CD4-positive, alpha-beta T cell (primary cell): ENCODE results near the gene WFIKKN2. TPM values are rescaled to one million over a fixed set of nuclear protein-coding genes. Genes with fewer than 3 reads are reported as not detected.

Source experiments
- ATAC-seq: fragments of 200-7000 bp; cut with Tn5 transposase; one replicate; pipeline ENCODE4 v1.10.0; 2022; ENCODE audit warnings: mild to moderate bottlenecking; ENCODE audit not compliant: poor library complexity
- CTCF ChIA-PET: fragments of 350-600 bp; sonication (Branson Sonifier 250); formaldehyde crosslinking; loops from one replicate; lab custom pipeline; 2021; ENCODE audit warnings: antibody characterized with exemption, inconsistent platforms; lab: Charles Lee
- POLR2A ChIA-PET: fragments of 350-600 bp; sonication (Branson Sonifier 250); formaldehyde crosslinking; loops from one replicate; lab custom pipeline; 2021; ENCODE audit warnings: antibody characterized with exemption, inconsistent platforms; lab: Charles Lee
- DNase-seq, 14 experiments: peaks; one replicate each; pipeline ENCODE4 v3.0.0-alpha.2; 2013 to 2020; ENCODE audit warnings: mixed read lengths in 2 of 14
- H3K27ac ChIP-seq, 2 donors: one replicate each; pipeline versions ENCODE4 v1.5.1 to v1.7.0; 2013; ENCODE audit warnings: low read length in 2 of 2, low read depth in 1 of 2, mild to moderate bottlenecking in 1 of 2
- H3K27me3 ChIP-seq, 2 experiments: 1 replicate in 1 of 2; 2 replicates in 1 of 2; pipeline versions ENCODE4 v1.6.1 to v1.7.0; 2013; ENCODE audit warnings: low read length in 2 of 2, control low read depth in 1 of 2, mild to moderate bottlenecking in 1 of 2, moderate library complexity in 1 of 2; ENCODE audit not compliant: insufficient read depth in 2 of 2, control insufficient read depth in 1 of 2
- H3K36me3 ChIP-seq: one replicate; pipeline ENCODE4 v1.6.1; 2013; ENCODE audit warnings: low read length, control low read depth; ENCODE audit not compliant: insufficient read depth
- H3K4me1 ChIP-seq: one replicate; pipeline ENCODE4 v1.6.1; 2013; ENCODE audit warnings: low read length, control low read depth; ENCODE audit not compliant: insufficient read depth
- H3K4me3 ChIP-seq: one replicate; pipeline ENCODE4 v1.5.1; 2013; ENCODE audit warnings: mild to moderate bottlenecking, low read length, moderate library complexity
- H3K9me3 ChIP-seq, 2 experiments: 1 replicate in 1 of 2; 2 replicates in 1 of 2; pipeline versions ENCODE4 v1.6.1 to v1.7.0; 2013; ENCODE audit warnings: low read length in 2 of 2, mild to moderate bottlenecking in 2 of 2, control low read depth in 1 of 2, moderate library complexity in 1 of 2; ENCODE audit not compliant: control insufficient read depth in 1 of 2, insufficient read depth in 1 of 2
- H3K27ac Mint-ChIP-seq: one replicate; pipeline ENCODE4 v1.8.0; 2020; ENCODE audit warnings: mixed read lengths
- H3K27me3 Mint-ChIP-seq: one replicate; pipeline ENCODE4 v1.8.0; 2021; ENCODE audit warnings: mixed read lengths
- H3K36me3 Mint-ChIP-seq: one replicate; pipeline ENCODE4 v1.8.0; 2021; ENCODE audit warnings: low read depth, mixed read lengths
- H3K4me1 Mint-ChIP-seq: one replicate; pipeline ENCODE4 v1.8.0; 2021; ENCODE audit warnings: low read depth, mixed read lengths
- H3K4me3 Mint-ChIP-seq: one replicate; pipeline ENCODE4 v1.8.0; 2020; ENCODE audit warnings: mild to moderate bottlenecking, mixed read lengths
- H3K9me3 Mint-ChIP-seq: one replicate; pipeline ENCODE4 v1.8.0; 2020; ENCODE audit warnings: mixed read lengths
- intact Hi-C, 2 experiments: fragments of 100-400 bp; cut with DNase I in 1 of 2; cut with micrococcal nuclease in 1 of 2; formaldehyde crosslinking; loops; one replicate each; pipeline versions ENCODE4 v1.15.1 to v1.9.0; 2023 to 2025; cut with DNase I, micrococcal nuclease
- total RNA-seq, 174 experiments: library from RNA in 2 of 174; stranded (reverse) in 2 of 174; gene quantifications; one replicate each; pipeline ENCODE4 v1.2.3 and lab custom pipeline; 2021 to 2026
- TF ChIP-seq, protein P1 (sequence below): fragments of 200-600 bp; IDR thresholded peaks from one replicate; pipeline ENCODE4 v1.8.0; 2022; ENCODE audit warnings: antibody characterized with exemption, mild to moderate bottlenecking

The WFIKKN2 gene
- total RNA-seq, 2 experiments from 2014 or later, result not detected

DNA sequence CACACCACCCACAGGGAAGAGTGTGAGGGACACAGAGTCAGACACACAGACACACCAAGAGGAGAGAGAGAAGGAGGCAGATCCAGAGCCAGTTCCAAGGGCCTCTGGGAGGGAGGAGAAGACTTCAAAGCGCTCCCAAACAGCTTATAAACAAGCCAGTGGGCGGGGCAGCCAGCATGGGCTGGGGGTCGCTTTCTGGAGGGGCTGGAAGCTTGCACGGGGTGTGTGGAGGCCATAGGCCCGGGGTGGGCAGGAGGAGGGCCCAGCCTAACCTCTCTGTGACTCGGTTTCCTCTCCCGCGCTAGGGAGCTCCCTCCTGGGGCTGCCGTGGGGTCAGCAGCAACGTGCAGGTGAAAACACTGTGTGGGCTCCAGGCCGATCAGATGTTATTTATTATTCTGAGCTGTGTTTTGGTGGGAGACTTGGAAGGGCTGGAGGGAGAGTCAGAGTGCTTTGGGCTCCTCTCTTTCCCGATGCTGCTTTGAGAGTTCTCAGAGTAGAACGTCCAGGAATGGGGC, 2.5 kb upstream of the WFIKKN2 start:
- POLR2A ChIA-PET, result no interaction called here
- intact Hi-C loops, result no loop called here
- TF ChIP-seq, protein P1, sequence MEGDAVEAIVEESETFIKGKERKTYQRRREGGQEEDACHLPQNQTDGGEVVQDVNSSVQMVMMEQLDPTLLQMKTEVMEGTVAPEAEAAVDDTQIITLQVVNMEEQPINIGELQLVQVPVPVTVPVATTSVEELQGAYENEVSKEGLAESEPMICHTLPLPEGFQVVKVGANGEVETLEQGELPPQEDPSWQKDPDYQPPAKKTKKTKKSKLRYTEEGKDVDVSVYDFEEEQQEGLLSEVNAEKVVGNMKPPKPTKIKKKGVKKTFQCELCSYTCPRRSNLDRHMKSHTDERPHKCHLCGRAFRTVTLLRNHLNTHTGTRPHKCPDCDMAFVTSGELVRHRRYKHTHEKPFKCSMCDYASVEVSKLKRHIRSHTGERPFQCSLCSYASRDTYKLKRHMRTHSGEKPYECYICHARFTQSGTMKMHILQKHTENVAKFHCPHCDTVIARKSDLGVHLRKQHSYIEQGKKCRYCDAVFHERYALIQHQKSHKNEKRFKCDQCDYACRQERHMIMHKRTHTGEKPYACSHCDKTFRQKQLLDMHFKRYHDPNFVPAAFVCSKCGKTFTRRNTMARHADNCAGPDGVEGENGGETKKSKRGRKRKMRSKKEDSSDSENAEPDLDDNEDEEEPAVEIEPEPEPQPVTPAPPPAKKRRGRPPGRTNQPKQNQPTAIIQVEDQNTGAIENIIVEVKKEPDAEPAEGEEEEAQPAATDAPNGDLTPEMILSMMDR, result no peak
- no peaks in the 10 kb centered on the region for H3K36me3 ChIP-seq
- no peaks in the 10 kb centered on the region for H3K9me3 ChIP-seq
- DNase-seq (no peak), ATAC-seq (no peak)
- no peak overlapping the region for H3K27ac Mint-ChIP-seq
- CTCF ChIA-PET, result no interaction called here
- H3K36me3 Mint-ChIP-seq, result no peaks in the 10 kb centered on the region
- H3K9me3 Mint-ChIP-seq, result no peaks in the 10 kb centered on the region
- peaks cover 14% of the 10 kb centered on the region for H3K27me3 Mint-ChIP-seq
- H3K4me3 ChIP-seq, result no peak overlapping the region
- H3K4me3 Mint-ChIP-seq, result no peak overlapping the region
- H3K27me3 ChIP-seq, result peaks cover 0 to 9% of the 10 kb centered on the region in 2 experiments
- peaks cover 6% of the 10 kb centered on the region for H3K4me1 ChIP-seq
- no peaks in the 10 kb centered on the region for H3K4me1 Mint-ChIP-seq
- no peak overlapping the region for H3K27ac ChIP-seq

DNA sequence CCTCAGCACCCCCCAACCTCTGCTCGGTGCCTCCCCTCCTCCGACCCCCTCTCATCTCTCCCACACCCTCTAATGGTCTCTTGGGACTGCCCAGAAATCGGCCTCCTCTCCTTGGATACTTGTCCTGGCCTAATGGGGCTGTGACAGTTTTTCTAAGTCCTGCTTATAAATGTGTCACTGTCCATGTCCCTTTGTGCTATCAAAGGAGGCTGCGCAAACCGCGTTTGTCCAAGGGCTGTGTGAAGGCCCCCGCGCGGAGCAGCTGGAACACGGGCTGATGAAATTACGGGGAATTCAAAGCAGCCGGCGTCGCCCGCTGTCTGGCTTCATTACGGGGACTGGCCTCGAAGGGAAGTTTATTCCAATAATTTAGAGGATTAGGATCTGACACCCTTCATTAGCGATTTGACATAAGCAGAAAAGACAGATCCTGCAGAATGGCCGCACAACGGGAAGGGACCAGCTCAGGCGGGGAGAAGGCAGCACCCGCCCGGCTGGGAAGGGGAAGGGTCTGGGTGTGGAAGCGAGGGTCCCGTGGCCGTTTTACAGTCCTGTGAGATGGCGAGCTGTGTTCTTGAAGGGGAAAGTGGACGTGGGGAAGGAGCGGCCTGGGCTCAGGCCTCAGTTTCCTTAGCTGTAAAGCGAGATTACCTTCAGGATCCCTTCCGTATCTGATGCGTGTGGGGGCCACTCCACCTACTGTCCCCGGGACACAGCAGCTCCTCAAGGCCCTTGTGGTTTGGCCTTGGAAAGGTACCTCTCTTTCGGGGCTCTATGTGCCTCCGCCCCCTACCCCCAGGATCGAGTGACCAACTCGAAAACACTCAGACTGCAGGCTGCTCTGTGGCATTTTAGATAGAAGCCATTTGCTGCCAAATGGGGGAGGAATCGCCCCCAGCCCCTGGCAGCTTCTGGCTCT, 1.6 kb upstream of the WFIKKN2 start:
- ATAC-seq (no peak), DNase-seq (no peak)
- TF ChIP-seq, protein P1, result no peak
- POLR2A ChIA-PET, result no interaction called here
- Mint-ChIP-seq H3K36me3 (no peaks in the 10 kb centered on the region), H3K27ac (no peak overlapping the region), H3K27me3 (peaks cover 14% of the 10 kb centered on the region), H3K4me1 (no peaks in the 10 kb centered on the region), H3K9me3 (no peaks in the 10 kb centered on the region), H3K4me3 (no peak overlapping the region)
- CTCF ChIA-PET, result no interaction called here
- intact Hi-C loops, result no loop called here
- Histone ChIP-seq H3K36me3 (no peaks in the 10 kb centered on the region), H3K27me3 (peaks cover 0 to 9% of the 10 kb centered on the region in 2 experiments), H3K9me3 (no peaks in the 10 kb centered on the region), H3K27ac (no peak overlapping the region), H3K4me1 (peaks cover 6% of the 10 kb centered on the region), H3K4me3 (no peak overlapping the region)

DNA sequence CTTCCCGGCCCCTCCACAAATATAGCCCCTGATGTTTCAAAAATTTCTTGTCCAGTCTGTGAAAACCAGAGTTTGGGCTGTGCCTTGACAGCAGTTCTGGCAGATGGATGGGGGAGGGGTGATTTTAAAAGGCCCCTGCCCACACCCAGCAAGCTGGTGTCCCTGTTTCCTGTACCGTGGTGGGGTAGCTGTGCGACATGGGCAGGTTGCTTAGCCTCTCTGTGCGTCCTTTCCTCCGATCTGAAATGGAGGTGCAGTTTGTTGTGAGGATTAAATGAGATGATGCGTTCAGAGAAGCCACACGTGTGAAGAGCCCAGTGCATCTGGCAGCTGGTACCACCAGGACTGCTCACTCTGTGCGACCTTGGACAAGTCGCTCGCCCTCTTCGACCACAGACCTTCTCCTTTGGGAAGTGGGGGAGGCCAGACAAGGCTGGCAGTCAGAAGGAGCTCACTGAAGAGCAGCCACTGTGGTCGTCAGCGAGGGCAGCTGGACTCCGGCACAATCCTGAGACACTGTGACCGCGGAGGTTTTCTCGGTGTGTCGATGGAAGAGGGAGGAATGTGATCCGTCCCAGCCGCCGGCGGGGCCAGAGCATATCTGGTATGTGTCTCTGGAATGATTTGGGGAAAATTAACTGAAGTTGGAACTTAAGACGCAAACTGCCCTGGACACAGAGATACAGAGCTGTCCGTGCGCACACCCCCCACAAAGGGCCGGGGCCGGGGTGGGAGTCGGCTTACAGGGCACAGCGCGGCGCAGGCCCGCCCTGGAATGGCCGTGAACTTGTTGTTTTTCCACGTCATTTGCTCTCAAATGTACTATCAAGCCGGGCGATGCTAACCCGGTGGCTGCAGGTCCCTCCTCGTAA, 721 bp upstream of the WFIKKN2 start:
- Histone ChIP-seq H3K4me1 (peaks cover 6% of the 10 kb centered on the region), H3K27ac (no peak overlapping the region), H3K9me3 (no peaks in the 10 kb centered on the region), H3K36me3 (no peaks in the 10 kb centered on the region), H3K4me3 (no peak overlapping the region), H3K27me3 (peaks cover 0 to 9% of the 10 kb centered on the region in 2 experiments)
- ATAC-seq (no peak), DNase-seq (no peak)
- Mint-ChIP-seq H3K4me3 (no peak overlapping the region), H3K27me3 (peaks cover 8% of the 10 kb centered on the region), H3K36me3 (no peaks in the 10 kb centered on the region), H3K27ac (no peak overlapping the region), H3K9me3 (no peaks in the 10 kb centered on the region), H3K4me1 (no peaks in the 10 kb centered on the region)
- POLR2A ChIA-PET, result no interaction called here
- TF ChIP-seq, protein P1, result no peak
- CTCF ChIA-PET, result no interaction called here
- intact Hi-C loops, result no loop called here
